Measurements from ENCODE around the gene B4GALT2.

Gene B4GALT2

DNA sequence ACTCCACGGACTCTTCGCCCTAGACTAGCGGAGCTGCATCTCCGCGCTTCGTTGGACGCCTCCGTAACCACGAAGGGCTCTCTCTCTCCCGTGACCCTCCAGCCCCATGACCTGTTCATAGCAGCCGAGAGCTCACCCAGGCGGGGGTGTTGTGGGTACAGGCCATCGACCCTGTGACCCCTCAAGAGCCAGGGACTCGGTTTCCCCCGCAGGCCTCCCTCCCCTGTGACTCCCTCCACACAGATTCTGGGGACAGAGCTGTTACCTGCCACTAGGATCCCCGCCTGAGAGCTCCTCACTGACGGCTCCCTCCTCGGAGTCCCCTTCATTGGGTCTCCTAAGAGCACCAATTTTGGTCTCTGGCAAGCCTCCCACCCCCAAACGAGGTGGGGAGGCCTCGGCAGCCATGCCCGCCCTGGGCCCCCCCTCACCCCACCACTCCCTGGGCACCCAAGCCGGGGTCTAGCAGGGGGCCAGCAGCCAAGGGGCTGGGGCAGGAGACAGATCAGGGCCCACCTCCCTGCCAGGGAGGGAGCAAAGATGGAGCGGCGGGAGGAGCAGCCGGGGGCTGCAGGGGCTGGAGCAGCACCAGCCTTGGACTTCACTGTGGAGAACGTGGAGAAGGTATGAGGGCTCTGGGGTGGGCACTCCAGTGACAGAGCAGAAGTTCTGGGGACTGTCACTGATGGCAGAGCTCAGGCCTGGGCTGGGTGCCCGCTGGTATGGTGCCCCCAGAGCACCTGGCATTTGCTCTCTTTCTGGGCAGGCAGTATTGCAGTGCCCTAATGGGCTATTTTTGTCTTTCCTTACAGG lies 31.7 kb upstream of the B4GALT2 start:
- DNase-seq: no peak

DNA sequence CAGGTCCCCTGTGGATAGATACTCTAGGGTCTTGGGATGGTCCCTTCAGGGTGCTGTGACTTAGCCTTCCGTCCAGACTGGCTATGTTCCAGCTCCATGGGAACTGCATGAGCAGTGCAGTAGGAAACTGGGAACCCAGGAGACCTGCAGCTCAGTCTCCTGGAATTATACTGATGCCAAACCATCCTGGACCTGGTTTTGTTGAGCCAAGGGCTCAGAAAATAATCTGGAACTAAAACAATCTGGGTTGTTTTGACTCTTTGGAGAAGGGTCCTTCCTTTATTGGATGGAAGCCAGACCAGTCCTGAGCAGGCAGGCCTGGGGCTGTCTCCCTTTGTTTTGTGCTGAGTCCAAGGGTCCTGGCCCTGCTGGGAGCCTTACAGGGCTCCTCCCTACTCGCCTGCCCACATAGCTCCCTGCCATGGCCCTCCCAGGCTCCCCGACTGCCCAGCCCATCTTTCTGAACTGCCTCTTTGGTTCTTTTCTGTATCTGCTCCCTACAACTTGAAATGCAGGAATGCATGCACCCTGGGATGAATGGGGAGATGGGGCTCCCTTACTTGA lies 31.1 kb upstream of the B4GALT2 start:
- no peak for DNase-seq

DNA sequence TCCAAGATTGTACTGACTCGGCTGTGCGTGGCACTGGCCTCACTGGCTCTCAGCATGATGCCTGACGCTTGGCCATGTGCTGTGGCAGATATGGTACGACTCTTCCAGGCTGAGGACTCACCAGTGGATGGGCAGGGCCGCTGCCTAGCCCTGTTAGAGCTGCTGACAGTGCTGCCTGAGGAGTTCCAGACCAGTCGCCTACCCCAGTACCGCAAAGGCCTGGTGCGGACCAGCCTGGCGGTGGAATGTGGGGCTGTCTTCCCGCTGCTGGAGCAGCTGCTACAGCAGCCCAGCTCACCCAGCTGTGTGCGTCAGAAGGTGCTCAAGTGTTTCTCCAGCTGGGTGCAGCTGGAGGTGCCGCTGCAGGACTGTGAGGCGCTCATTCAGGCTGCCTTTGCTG lies 29.3 kb upstream of the B4GALT2 start:
- DNase-seq: no peak

DNA sequence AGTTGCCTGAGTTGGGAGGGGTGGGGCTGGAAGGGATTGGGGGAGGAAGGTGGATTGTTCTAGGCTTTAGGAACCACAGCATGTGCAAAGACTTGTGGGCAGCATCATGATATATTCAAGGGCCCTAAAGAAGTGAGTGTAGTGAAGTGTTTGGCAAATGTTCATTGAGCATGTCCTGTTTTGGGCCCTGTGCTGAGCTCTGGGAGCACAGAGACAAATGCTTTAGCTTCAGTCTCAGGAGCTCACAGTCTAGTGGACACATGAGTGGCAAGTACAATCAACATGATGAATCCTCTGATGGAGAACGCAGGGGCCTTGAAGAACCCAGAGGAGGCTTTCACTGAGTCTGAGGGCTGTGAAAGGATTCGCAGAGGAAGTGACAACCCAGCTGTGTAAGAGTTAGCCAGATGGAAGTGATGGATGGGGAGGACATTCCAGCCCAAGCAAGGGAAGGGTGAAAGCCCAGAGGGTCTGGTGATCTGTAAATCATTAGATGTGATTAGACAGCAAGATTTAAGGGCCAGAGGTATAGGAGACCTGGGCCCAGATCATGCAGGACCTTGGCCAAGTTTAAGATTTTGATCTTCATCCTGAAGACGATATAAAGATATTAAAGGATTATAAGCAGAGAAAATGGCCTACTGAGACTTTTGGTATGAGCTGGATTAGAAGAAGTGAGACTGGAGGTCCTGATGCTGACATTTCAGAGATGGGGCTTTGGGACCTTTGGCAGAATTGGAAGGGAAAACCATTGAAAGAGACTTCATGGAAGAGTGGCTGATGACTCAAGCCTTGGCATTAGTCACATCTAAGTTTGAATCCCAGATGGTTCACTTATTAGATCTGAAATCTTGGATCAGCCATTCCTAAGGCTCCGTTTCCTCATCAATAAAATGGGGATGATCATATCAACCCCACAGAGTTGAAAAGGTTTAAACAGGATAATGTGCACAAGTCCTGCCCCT lies 27.7 kb upstream of the B4GALT2 start:
- no peak for DNase-seq

DNA sequence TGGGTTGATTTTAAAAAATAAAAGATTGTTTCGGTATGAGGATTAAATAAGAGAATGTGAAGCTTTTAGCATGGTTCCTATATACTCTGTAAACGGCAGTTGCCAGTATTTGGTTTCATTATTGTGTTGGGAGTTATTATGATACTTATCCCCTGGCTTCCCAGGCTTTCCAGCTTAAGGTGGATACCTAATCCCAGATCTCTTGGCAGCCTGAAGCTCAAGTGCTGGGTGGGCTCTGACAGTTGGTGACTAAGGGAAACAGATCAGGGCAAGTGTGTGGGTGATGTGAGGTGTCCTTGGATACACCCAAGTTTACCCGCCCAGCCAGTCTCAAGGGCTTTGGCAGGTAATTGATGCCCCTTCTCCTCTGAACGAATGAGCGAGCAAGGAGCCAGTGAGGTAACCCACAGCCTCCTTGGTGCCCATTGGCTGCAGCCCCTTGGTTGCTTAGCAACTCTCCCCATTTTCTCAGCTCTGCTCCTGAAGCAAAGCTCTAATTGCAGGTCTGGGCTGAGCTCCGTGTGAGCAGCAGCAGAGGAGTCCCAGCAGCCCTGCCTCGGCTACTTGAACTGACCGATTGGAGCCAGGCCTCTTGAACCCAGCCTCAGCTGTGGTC lies 26.2 kb upstream of the B4GALT2 start:
- DNase-seq: peak; percentile 99

DNA sequence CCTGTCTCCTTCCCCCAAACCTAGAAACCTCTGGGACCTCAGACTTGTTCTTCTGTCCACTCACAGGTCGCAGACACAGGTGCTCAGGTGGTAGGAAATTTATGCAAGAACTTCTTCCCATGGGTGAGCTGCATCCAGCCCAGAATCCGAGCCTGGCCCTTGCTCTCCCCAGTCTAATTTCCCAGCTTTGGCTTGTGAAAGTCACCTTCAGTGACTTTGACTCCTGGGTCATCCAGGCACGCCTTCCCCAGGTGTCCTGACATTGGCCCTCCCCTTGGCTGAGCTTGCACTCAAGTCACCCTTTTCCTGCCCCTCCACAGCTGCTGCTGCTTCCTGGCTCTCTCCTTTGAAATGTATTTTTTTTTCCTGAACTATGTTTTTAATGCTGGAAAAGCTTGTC lies 25.6 kb upstream of the B4GALT2 start:
- DNase-seq: no peak

DNA sequence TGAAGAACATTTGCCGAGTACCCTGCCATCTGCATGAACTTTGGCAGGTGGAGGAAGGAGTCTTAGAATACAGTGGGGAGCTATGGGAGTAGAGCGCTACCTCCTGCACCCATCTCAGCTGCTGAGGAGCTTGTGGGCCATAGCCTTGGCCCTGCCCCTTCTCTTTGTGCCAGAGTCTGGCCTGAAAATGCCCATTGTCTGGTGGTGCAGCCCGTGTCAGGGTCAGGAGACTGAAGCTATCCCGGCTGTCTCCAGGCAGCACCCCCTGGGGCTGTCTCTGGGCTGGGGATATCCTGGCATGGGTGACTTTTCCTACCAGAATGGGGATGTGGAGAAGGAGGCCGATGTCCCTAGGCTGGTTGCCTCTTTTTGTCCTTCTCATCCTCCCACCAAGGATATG lies 25.0 kb upstream of the B4GALT2 start:
- DNase-seq: no peak

DNA sequence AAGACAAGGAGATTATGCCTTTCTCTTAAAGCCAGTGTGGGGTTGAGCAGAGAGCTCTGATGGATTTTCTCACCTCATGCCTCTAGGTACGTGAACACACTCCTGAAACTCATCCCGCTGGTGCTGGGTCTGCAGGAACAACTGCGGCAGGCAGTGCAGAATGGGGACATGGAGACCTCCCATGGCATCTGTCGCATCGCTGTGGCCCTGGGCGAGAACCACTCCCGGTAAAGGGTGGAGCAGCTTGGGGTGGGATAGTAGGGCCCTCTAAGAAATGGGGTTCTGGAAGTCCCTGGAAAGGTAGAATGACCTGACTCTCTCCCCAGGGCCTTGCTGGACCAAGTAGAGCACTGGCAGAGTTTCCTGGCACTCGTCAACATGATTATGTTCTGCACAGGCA lies 22.8 kb upstream of the B4GALT2 start:
- DNase-seq: no peak

DNA sequence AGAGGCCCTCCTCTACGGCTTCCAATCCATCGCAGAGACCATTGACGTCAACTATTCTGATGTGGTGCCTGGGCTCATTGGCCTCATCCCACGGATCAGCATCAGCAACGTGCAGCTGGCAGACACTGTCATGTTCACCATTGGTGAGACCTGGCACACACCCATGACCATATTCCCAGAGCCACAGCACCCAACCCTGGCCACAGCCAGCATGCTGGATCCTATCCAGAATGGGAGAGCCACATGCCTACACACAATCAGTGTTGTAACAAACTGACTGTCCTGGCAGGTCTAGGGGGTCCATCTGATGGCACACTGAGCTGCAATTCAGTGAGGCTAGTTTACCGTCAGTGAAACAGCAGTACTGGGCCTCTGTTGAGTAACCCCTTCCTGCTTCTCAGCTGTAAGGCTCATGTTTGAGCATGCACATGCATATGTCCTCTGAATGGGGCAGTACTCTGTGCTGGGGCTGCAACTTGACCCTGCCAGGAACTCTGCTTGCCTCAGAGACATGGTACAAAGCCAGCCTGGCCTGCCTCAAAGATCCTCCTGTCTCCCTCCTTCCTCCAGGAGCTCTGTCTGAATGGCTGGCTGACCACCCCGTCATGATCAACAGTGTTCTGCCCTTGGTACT lies 21.5 kb upstream of the B4GALT2 start:
- no peak for DNase-seq

DNA sequence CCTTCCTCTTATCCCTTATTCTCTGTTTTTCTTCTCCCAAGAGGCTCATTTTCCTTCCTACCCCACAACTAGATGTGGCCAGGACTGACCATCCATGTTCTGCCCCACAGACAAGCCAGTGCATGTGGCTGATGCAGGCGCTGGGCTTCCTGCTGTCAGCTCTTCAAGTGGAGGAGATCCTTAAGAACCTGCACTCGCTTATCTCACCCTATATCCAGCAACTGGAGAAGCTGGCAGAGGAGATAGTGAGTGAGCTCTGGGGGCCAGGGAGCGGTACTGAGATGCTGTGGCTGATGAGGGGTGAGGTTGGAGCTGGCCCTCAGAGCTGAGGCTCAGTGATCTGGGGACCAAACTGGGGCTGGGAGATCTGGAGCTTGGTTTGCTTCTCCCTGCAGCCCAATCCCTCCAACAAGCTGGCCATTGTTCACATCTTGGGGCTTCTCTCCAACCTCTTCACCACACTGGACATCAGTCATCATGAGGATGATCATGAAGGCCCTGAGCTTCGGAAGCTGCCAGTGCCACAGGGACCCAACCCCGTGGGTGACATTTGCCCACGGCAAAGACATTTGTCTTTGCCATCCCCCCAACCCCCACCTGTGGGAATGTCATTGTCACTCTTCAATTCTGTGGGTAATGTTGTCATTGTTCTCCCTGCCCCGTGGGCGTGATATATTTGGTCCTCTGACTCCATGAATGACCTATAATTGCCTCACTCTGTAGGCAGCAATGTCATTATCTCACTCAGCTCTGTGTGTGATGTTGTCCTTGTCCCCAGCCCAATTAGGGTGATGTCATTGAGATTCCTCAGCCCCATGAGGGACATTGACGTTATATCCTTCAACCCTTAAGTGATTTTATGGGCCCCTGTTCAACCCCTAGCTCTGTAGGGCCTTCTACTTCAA lies 20.4 kb upstream of the B4GALT2 start:
- no peak for DNase-seq

DNA sequence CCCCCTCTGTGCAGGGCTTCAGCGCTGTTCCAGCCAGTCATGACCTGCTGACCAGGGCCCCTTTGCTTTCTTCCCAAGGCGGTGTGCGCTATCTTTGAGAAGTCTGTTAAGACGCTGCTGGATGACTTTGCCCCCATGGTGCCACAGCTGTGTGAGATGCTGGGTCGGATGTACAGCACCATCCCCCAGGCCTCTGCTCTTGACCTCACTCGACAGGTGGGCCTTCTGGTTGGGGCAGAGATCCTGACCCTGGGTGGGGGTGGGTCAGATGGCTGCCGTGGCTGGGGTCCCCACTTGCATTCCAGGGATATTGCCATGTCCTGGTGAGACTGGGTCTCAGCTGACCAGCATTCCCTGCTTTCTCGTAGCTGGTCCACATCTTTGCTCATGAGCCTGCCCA lies 18.2 kb upstream of the B4GALT2 start:
- no peak for DNase-seq

DNA sequence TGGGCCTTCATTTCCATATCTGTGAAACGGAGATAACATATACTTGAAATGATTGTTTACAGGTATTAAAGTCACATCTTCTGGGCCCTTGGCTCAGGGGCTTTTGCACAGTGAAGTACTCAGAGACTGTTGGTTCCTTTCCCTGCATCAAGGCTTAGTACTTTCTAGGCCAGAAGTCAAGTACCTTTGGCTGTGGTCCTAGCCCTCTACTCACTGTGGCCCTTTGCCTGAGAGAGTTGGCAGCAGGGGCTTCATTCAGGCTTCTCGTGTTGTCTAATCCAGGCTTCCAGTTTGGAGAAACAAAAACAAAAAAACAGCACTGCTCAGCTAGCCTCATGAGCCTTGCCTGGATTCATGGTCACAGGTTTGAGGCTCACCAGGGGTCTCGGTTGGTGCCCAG lies 17.3 kb upstream of the B4GALT2 start:
- DNase-seq: no peak

DNA sequence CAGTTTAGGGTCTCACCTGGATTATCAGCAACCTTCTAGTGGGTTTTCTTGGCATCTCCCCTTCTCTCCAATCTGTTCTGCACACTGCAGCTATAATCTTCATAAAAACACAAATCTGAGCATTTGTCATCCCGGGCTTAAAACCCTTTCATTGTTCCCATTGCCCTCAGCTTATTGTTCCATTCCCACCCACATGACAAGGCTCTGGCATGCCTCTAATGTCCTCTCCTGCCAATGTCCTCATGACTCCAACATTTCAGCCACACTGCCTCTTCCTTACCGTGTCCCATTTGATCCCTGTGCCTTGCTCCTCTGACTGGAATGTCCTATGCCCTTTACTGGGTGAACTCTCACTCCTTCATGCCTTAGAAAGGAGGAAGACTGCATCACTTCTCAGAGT lies 16.7 kb upstream of the B4GALT2 start:
- no peak for DNase-seq

DNA sequence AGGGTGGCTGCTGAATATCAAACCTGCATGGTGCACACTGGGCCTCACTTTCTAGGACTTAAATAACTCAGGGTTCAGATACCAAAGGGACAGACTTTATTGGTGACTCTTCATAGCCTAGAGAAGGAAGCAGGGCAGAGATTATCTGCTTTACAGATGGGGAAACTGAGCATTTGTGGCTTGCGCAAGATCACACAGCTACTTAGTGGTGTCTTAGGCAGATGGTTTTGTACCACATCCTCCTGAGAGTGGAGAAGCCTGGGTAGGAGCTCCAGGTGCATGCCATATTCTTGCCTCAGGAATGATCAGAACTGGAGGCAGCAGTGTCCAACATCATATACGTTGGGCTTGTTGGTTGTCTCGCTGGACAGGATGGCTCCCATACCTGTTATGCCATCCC lies 16.0 kb upstream of the B4GALT2 start:
- DNase-seq: no peak

DNA sequence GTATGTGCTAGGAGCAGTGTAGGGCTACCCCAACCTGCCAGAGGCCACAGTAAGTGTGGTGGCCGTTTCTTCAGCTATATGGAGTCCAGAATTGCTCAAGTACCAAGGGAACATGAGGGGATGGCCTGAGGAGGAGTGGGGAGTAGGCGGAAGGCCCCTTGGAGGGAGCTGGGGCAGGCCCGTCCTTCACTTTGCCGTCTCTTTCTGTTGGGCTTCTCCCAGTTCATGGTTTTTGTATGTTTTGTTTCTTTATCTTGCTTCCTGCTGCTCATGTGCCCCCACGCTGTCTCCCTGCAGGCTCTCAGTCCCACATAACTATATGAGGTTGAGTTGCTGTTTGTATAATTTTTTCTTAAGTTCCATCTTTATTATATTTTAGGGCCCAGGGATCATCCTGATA lies 15.1 kb upstream of the B4GALT2 start:
- DNase-seq: no peak

DNA sequence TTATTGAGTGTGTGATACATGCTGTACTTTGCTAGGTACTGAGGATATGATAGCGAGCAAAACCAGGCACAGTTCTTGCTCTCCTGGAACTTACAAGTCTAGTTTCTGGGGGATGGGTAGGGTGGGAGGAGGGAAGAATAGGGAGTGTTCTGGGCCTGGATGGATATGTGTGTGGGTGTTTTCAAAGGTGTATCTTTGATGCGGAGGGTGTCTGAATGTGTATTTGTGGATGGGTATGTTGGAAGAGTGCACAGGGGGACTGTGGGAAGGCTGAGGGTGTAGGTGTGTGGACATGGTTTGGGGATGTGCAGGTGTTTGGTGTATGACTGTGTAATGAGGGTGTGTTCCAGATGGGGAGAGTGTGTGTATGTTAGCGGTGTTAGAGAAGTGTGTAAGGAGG lies 13.7 kb upstream of the B4GALT2 start:
- DNase-seq: no peak

DNA sequence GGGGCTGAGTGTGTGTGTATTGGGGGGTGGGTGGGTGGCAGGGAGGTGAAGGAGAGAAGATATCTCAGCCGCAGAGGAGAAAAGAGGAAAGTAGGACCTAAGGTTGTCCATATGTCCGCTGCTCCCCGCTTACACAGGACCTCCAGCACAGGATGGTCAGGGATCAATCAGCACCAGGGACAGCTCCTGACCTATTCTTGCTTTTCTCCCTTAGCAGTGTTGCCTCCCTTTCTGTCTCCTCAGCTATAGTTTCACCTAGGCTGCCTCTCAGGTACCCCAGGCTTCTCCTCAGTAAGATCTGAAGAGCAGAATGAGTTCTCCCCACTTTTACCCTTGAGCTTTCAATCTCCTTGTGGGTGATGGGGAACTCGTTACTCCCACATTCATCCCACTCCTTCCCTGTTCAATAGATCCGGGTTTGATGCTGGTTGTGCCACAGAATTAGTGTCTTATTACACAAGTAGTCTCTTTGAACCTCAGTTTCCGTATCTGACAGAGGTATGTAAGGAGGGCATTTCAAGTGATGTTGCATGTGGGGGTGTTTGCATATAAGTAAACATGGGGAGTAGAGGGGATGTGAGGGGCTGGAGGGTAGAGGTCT lies 10.6 kb upstream of the B4GALT2 start:
- DNase-seq: no peak

DNA sequence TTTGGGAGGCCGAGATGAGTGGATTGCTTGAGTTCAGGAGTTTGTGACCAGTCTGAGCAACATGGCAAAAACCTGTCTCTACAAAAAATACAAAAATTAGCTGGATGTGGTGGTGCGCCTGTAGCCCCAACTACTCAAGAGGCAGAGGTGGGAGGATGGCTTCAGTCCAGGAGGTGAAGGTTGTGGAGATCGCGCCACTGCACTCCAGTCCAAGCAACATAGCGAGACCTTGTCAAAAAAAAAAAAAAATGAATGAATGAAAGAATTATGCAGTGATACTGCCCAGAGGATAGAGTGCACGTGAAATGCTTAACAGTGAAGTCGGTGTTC lies 9.6 kb upstream of the B4GALT2 start:
- no peak for DNase-seq

DNA sequence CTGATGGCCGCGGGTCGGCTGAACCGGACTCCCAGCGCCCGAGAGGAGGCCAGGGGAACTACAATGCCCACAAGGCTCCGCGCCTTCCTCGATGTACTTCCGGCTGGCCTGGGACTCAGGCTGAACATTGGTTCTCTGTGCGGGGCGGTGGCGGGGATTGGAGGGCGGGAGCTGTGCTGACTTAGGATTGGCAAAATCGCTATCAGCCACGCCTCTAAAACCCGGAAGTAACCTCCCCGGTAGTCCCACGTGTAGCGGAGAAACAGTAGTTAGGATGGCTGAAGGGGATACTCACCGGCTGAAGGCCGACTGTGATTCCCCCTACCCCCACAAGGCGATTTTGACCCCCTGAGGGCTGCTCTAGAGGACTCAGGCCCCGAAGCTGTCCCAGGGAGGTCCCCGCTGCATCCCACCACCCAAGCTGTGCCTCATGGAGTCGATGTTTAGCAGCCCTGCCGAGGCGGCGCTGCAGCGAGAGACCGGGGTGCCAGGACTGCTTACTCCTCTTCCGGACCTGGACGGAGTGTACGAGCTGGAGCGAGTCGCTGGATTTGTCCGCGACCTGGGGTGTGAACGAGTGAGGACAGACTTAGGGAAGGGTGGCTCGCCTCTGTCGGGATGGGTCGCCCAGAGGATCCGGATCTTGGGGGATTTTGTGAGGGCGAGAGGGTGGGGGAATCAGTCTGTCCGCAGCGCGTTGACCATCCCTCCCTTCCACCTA lies 9.1 kb upstream of the B4GALT2 start, which contains the start of gene DPH2:
Gene DPH2, plus strand, starts transcription at position 265 of the 721 bp plus-strand sequence. Its CDS starts 166 bp downstream, at position 431.
- peak; percentile 94 for DNase-seq

DNA sequence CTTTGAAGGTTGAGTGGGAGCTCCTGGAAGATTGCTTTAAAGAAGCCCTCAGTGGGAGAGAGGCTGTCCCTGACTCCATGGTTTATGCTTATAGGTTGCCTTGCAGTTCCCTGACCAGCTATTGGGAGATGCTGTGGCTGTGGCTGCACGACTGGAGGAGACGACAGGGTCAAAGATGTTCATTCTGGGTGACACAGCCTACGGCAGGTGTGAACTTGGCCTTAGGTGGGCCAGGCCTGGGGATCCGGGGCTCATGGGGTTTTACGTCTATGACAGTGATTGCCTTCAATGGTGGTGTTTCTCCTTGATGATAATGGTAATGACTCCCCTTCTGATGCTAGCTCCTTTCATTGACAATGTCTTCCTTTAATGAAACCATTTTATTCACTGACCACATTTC lies 8.5 kb upstream of the B4GALT2 start:
- DNase-seq: no peak

DNA sequence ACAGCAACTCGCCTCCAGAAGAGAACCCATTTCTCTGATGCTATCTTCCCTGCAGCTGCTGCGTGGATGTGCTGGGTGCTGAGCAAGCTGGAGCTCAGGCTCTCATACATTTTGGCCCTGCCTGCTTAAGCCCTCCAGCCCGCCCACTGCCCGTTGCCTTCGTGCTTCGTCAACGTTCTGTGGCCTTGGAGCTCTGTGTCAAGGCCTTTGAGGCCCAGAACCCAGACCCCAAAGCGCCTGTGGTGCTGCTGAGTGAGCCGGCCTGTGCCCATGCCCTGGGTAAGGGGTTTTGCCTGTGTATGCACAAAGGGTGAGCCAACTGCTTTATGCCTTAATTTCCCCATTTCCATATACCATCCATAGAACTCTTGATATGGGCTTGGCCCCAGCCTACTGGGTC lies 8.1 kb upstream of the B4GALT2 start:
- no peak for DNase-seq
